OCI-LY7 (cell line): ENCODE data around the gene NDEL1. TPM values are rescaled to one million over a fixed set of nuclear protein-coding genes. Genes with fewer than 3 reads are reported as not detected.

Experiments
- BruUV-seq: library from RNA; stranded (reverse); fragments of 400-500 nt; replicated peaks from 2 replicates; lab custom pipeline; 2021; lab: Mats Ljungman, UMichigan
- CTCF ChIA-PET: fragments of 300-600 bp; sonication (Branson Sonifier 250); formaldehyde crosslinking; loops from one replicate; lab custom pipeline; 2022; ENCODE audit warnings: antibody characterized with exemption; ENCODE audit not compliant: unreplicated experiment; lab: Charles Lee
- POLR2A ChIA-PET: fragments of 300-600 bp; sonication (Branson Sonifier 250); formaldehyde crosslinking; loops from one replicate; lab custom pipeline; 2022; ENCODE audit warnings: antibody characterized with exemption; lab: Charles Lee
- DNase-seq: peaks from one replicate; pipeline ENCODE4 v3.0.0-alpha.2; 2015; ENCODE audit warnings: low spot score
- H2AFZ ChIP-seq: fragments of 200-600 bp; sonication (generic), shearing (Covaris generic); 2 replicates; pipeline ENCODE4 v1.6.1; 2014; ENCODE audit warnings: mild to moderate bottlenecking, antibody characterized with exemption, low read length, moderate library complexity
- H3K27ac ChIP-seq: fragments of 200-600 bp; sonication (generic); 2 replicates; pipeline ENCODE4 v1.5.1; 2014; ENCODE audit warnings: mixed run types, low read depth, mild to moderate bottlenecking, moderate library complexity, low read length, inconsistent platforms; ENCODE audit not compliant: poor library complexity, severe bottlenecking
- H3K36me3 ChIP-seq: fragments of 200-600 bp; sonication (generic); 2 replicates; pipeline ENCODE4 v1.6.1; 2014; ENCODE audit warnings: mild to moderate bottlenecking, antibody characterized with exemption, low read length, moderate library complexity, mixed read lengths; ENCODE audit not compliant: insufficient read depth
- H3K4me1 ChIP-seq: fragments of 200-600 bp; sonication (generic); 2 replicates; pipeline ENCODE4 v1.5.1; 2014; ENCODE audit warnings: mild to moderate bottlenecking, low read length; ENCODE audit not compliant: insufficient read depth, poor library complexity, severe bottlenecking
- H3K4me2 ChIP-seq: fragments of 200-600 bp; sonication (generic); 2 replicates; pipeline ENCODE4 v1.6.1; 2014; ENCODE audit warnings: mild to moderate bottlenecking, low read length
- H3K4me3 ChIP-seq: fragments of 200-600 bp; sonication (generic); 2 replicates; pipeline ENCODE4 v1.5.1; 2014; ENCODE audit warnings: mild to moderate bottlenecking, low read depth, low read length; ENCODE audit not compliant: poor library complexity, severe bottlenecking
- H3K79me2 ChIP-seq: fragments of 200-600 bp; sonication (generic); 2 replicates; pipeline ENCODE4 v1.6.1; 2016; ENCODE audit warnings: low read depth, mild to moderate bottlenecking, low read length, moderate library complexity, mixed read lengths; ENCODE audit not compliant: insufficient read depth
- H3K9me2 ChIP-seq: fragments of 200-600 bp; sonication (generic); 2 replicates; pipeline ENCODE4 v1.6.1; 2016; ENCODE audit warnings: mild to moderate bottlenecking, low read length, mixed read lengths; ENCODE audit not compliant: insufficient read depth
- H3K9me3 ChIP-seq: fragments of 200-600 bp; sonication (generic); 2 replicates; pipeline ENCODE4 v1.6.1; 2014; ENCODE audit warnings: mild to moderate bottlenecking, mixed run types, low read length, mixed read lengths
- H4K20me1 ChIP-seq: fragments of 200-600 bp; sonication (generic); 2 replicates; pipeline ENCODE4 v1.6.1; 2014; ENCODE audit warnings: mild to moderate bottlenecking, antibody characterized with exemption, low read length, moderate library complexity, mixed read lengths; ENCODE audit not compliant: insufficient read depth
- EZH2phosphoT487 ChIP-seq: fragments of 200-600 bp; sonication (generic); IDR thresholded peaks from 2 replicates; pipeline ENCODE4 v1.6.1; 2018; ENCODE audit warnings: low read depth, borderline replicate concordance, mild to moderate bottlenecking, mixed run types, antibody characterized with exemption, low read length, moderate library complexity, mixed read lengths
- intact Hi-C: fragments of 100-400 bp; cut with micrococcal nuclease; formaldehyde crosslinking; loops from one replicate; pipeline ENCODE4 v1.10.0; 2022; ENCODE audit not compliant: unreplicated experiment
- total RNA-seq, 2 experiments: library from RNA; depleted of rRNA in 1 of 2; stranded (reverse); fragments of >200 nt in 1 of 2; shearing (Covaris generic) in 1 of 2; gene quantifications; 2 replicates each; pipeline ENCODE4 v1.2.3, GENCODE V29; 2014 to 2022
- TF ChIP-seq, protein P1 (sequence below): fragments of 200-600 bp; sonication (generic); conservative IDR thresholded peaks from 2 replicates; pipeline ENCODE4 v1.5.1; 2014; ENCODE audit warnings: mild to moderate bottlenecking, antibody characterized with exemption, low read length, moderate library complexity, mixed read lengths

NDEL1 gene
- total RNA-seq, 2 experiments from 2014 or later = 37.9 to 65.7 TPM

DNA sequence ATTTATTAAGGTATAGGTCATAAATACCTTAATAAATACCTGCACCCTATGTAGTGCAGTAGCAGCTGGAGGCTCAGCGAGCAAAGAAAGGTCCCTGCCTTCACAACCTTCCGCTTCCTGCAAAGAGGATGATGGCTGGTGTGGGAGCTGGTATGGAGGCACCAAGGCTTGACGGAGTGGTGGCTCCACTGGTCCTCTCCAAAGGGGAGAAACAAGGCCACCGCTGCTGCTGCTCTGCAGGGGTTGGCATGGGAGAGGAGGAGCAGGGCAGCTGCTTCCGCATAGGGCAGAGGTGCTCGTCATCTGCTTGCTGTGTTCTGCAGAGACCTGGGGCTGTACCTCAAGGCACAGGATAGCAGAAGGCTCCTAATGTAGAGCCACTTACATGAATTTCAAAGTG, 52.8 kb downstream of the NDEL1 start:
- H4K20me1 ChIP-seq = no peaks in the 10 kb centered on the region
- DNase-seq = no peak
- ChIA-PET POLR2A (no interaction called here), CTCF (no interaction called here)
- no peak overlapping the region for H2AFZ ChIP-seq
- no peak for TF ChIP-seq EZH2phosphoT487
- TF ChIP-seq, protein P1, sequence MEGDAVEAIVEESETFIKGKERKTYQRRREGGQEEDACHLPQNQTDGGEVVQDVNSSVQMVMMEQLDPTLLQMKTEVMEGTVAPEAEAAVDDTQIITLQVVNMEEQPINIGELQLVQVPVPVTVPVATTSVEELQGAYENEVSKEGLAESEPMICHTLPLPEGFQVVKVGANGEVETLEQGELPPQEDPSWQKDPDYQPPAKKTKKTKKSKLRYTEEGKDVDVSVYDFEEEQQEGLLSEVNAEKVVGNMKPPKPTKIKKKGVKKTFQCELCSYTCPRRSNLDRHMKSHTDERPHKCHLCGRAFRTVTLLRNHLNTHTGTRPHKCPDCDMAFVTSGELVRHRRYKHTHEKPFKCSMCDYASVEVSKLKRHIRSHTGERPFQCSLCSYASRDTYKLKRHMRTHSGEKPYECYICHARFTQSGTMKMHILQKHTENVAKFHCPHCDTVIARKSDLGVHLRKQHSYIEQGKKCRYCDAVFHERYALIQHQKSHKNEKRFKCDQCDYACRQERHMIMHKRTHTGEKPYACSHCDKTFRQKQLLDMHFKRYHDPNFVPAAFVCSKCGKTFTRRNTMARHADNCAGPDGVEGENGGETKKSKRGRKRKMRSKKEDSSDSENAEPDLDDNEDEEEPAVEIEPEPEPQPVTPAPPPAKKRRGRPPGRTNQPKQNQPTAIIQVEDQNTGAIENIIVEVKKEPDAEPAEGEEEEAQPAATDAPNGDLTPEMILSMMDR = no peak
- H3K9me2 ChIP-seq = no peaks in the 10 kb centered on the region
- no peaks in the 10 kb centered on the region for H3K4me1 ChIP-seq
- intact Hi-C loops = no loop called here
- no peak overlapping the region for H3K4me3 ChIP-seq
- H3K27ac ChIP-seq = no peak overlapping the region
- H3K79me2 ChIP-seq = no peaks in the 10 kb centered on the region
- H3K36me3 ChIP-seq = peaks cover 70% of the 10 kb centered on the region
- H3K9me3 ChIP-seq = peaks cover 19% of the 10 kb centered on the region
- BruUV-seq = no TSS peak
- H3K4me2 ChIP-seq = no peak overlapping the region

DNA sequence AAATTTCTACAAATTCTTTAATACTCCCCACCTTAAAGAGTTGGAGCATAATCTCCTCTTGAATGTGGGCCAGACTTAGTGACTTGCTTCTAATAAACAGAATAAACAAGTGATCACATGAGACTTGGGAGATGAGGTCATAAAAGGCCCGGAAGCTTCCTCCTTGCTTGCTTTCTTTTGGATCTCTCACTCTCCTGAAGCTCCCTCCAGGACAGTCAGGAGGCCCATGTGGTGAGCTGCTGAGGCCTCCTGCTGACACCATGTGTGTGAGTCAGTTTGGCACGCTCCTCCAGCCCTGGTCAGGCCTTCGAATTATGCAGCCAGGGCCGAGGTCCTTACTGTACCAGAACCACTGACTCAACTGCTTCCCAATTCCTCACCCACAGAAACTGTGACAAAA, 53.2 kb downstream of the NDEL1 start:
- intact Hi-C loops = no loop called here
- Histone ChIP-seq H3K36me3 (peaks cover 69% of the 10 kb centered on the region), H3K79me2 (no peaks in the 10 kb centered on the region), H3K4me2 (no peak overlapping the region), H2AFZ (no peak overlapping the region), H3K4me3 (no peak overlapping the region), H3K27ac (no peak overlapping the region), H3K9me3 (peaks cover 15% of the 10 kb centered on the region), H3K9me2 (no peaks in the 10 kb centered on the region), H3K4me1 (no peaks in the 10 kb centered on the region), H4K20me1 (no peaks in the 10 kb centered on the region)
- TF ChIP-seq EZH2phosphoT487 = no peak
- TF ChIP-seq, protein P1 = no peak
- ChIA-PET CTCF (no interaction called here), POLR2A (no interaction called here)
- no TSS peak for BruUV-seq
- no peak for DNase-seq

DNA sequence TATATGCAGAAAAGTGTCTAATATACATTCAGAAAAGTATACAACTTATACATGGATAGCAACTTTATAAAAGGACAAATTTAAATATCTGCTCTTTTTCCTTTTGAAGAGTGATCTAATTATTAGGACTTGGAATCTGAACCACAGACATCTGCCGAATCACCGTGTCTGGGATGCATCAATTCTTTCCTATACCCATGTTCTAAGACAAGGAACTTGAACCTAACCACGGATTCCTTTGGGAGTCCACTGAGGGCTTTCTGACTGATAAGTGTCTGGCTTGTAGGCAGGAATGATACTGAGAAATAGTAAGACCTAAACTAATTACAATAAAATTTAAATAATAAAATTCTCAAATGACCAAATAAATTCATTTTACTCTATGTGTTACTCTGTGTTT, 54.2 kb downstream of the NDEL1 start:
- POLR2A ChIA-PET = no interaction called here

More for the DNA sequence above, 54.2 kb downstream of the NDEL1 start:
- H3K4me3 ChIP-seq = no peak overlapping the region
- H3K79me2 ChIP-seq = no peaks in the 10 kb centered on the region
- CTCF ChIA-PET = no interaction called here
- H2AFZ ChIP-seq = no peak overlapping the region
- H3K4me1 ChIP-seq = no peaks in the 10 kb centered on the region
- no TSS peak for BruUV-seq
- DNase-seq = no peak
- H3K9me3 ChIP-seq = peaks cover 8% of the 10 kb centered on the region
- no peak overlapping the region for H3K4me2 ChIP-seq
- intact Hi-C loops = no loop called here
- no peaks in the 10 kb centered on the region for H3K9me2 ChIP-seq
- H4K20me1 ChIP-seq = no peaks in the 10 kb centered on the region
- TF ChIP-seq, protein P1 = no peak
- TF ChIP-seq EZH2phosphoT487 = no peak
- peaks cover 60% of the 10 kb centered on the region for H3K36me3 ChIP-seq
- no peak overlapping the region for H3K27ac ChIP-seq
